ENCODE data around the gene KPNA5. TPM values are rescaled to one million over a fixed set of nuclear protein-coding genes. Genes with fewer than 3 reads are reported as not detected.

KPNA5 gene
- total and polyA plus RNA-seq, 9 donors: 7.1 to 50.6 (median 34.6) TPM

GRCh38 chr6:116783852-116784251 is 102.8 kb downstream of the KPNA5 start:
- TF ChIP-seq POLR2A (IDR thresholded peaks at IDR 0.05) (no peak), EP300 (IDR thresholded peaks at IDR 0.05) (no peak), CTCF (IDR thresholded peaks at IDR 0.05) (no peak)
- H3K9me3 ChIP-seq: no peaks in the 10 kb centered on the region
- no peaks in the 10 kb centered on the region for H3K27me3 ChIP-seq
- intact Hi-C loops (cut with DNase I): no loop called here
- no peak overlapping the region for H3K4me3 ChIP-seq
- 63 to 73% (median 64%) methylated on average over 5 of the region's 5 CpGs for WGBS, 3 donors
- DNase-seq: no peak
- H3K4me1 ChIP-seq (ENCODE audit: insufficient read depth): no peaks in the 10 kb centered on the region
- H3K27ac ChIP-seq: no peak overlapping the region
- no peaks in the 10 kb centered on the region for H3K36me3 ChIP-seq

Other genes with a start within 250 kb of the KPNA5 start
- 1 to 10 TPM; 1.6 to 8.5 (median 3.0) TPM for gene CALHM6, start 219.8 kb upstream of the KPNA5 start, total RNA-seq
- gene CALHM6, start 219.8 kb upstream of the KPNA5 start, polyA plus RNA-seq: 10 to 100 TPM in 1 of 2 donors, 1 to 10 TPM in 1; 5.2 to 14.0 TPM
- 1 to 10 TPM in 2 of 7 donors, under 1 TPM in 5; 0.20 to 1.2 (median 0.68) TPM for gene CALHM5, start 169.6 kb upstream of the KPNA5 start, total RNA-seq
- gene CALHM5, start 169.6 kb upstream of the KPNA5 start, polyA plus RNA-seq: 1 to 10 TPM in 1 of 2 donors, under 1 TPM in 1; 0.70 to 3.2 TPM
- gene TRAPPC3L, start 135.5 kb upstream of the KPNA5 start, total RNA-seq: under 1 TPM in 1 of 7 donors, not detected in 6; 0.10 TPM
- gene TRAPPC3L, start 135.5 kb upstream of the KPNA5 start, polyA plus RNA-seq: under 1 TPM; 0.08 to 0.20 TPM
- not detected for gene CALHM4, start 127.5 kb upstream of the KPNA5 start, total RNA-seq
- under 1 TPM in 1 of 2 donors, not detected in 1; 0.38 TPM for gene CALHM4, start 127.5 kb upstream of the KPNA5 start, polyA plus RNA-seq
- gene RWDD1, start 109.7 kb upstream of the KPNA5 start, total RNA-seq: 10 to 100 TPM; 36.5 to 53.0 (median 48.8) TPM
- 10 to 100 TPM; 56.8 to 82.2 TPM for gene RWDD1, start 109.7 kb upstream of the KPNA5 start, polyA plus RNA-seq
- 10 to 100 TPM in 1 of 7 donors, 1 to 10 TPM in 6; 1.0 to 17.9 (median 2.3) TPM for gene RSPH4A, start 64.7 kb upstream of the KPNA5 start, total RNA-seq
- gene RSPH4A, start 64.7 kb upstream of the KPNA5 start, polyA plus RNA-seq: under 1 TPM; 0.52 to 0.55 TPM
- 1 to 10 TPM; 4.3 to 8.6 (median 5.0) TPM for gene ZUP1, start 12.4 kb upstream of the KPNA5 start, total RNA-seq
- 1 to 10 TPM; 3.5 to 4.3 TPM for gene ZUP1, start 12.4 kb upstream of the KPNA5 start, polyA plus RNA-seq
- 1 to 10 TPM; 2.2 to 9.5 (median 6.4) TPM for gene FAM162B, start 84.5 kb downstream of the KPNA5 start, total RNA-seq
- 10 to 100 TPM in 1 of 2 donors, 1 to 10 TPM in 1; 4.7 to 11.6 TPM for gene FAM162B, start 84.5 kb downstream of the KPNA5 start, polyA plus RNA-seq
- not detected for gene GPRC6A, start 147.9 kb downstream of the KPNA5 start, total RNA-seq
- not detected for gene GPRC6A, start 147.9 kb downstream of the KPNA5 start, polyA plus RNA-seq
- gene RFX6, start 196.0 kb downstream of the KPNA5 start, total RNA-seq: not detected
- gene RFX6, start 196.0 kb downstream of the KPNA5 start, polyA plus RNA-seq: not detected